Astrocyte of the spinal cord (primary cell): ENCODE measurements around the gene ZNF468.
"Not testable (repeated sequence)": the region's sequence is repeated elsewhere in the genome, so short reads cannot be mapped to it uniquely, and the experiment has no call there.

Experiments
- DNase-seq: peaks from one replicate; pipeline ENCODE4 v3.0.0; 2011; ENCODE audit warnings: low read depth, low spot score
- H3K4me3 ChIP-seq: 2 replicates; pipeline ENCODE4 v1.5.1; 2011; ENCODE audit warnings: low read depth, mild to moderate bottlenecking, low read length, moderate library complexity
- CTCF ChIP-seq: IDR thresholded peaks from 2 replicates; pipeline ENCODE4 v1.5.1; 2012; ENCODE audit warnings: low read depth, mild to moderate bottlenecking, low read length, inconsistent platforms
- in situ Hi-C: cut with HindIII; loops from 2 replicates; pipeline ENCODE4 v1.10.0; 2017; ENCODE audit warnings: low sequenced_read_pairs

Gene ZNF468

GRCh38 chr19:52829866-52830265 lies 27.6 kb downstream of the ZNF468 start:
- DNase-seq, H3K4me3 ChIP-seq, in situ Hi-C loops: not testable (repeated sequence)

GRCh38 chr19:52825765-52826164 lies 31.7 kb downstream of the ZNF468 start:
- DNase-seq, result no peak
- TF ChIP-seq CTCF, result no peak
- H3K4me3 ChIP-seq, result no peak overlapping the region
- in situ Hi-C loops, result no loop called here

GRCh38 chr19:52823676-52824075 lies 33.7 kb downstream of the ZNF468 start:
- in situ Hi-C loops, result no loop called here
- no peak overlapping the region for H3K4me3 ChIP-seq
- no peak for DNase-seq
- TF ChIP-seq CTCF, result no peak

GRCh38 chr19:52821204-52821960 lies 36.0 kb downstream of the ZNF468 start, which contains the start of gene ZNF28:
Gene ZNF28 (minus strand): TSS chr19:52821633. CDS start chr19:52817958, 3,675 bp downstream.
- in situ Hi-C loops, result not testable (repeated sequence)
- H3K4me3 ChIP-seq, result peak within 1 kb of the TSS; percentile 66
- DNase-seq, result peak; percentile 44

GRCh38 chr19:52820472-52821203 lies 36.8 kb downstream of the ZNF468 start:
- peak; percentile 6 for DNase-seq
- in situ Hi-C loops, result not testable (repeated sequence)

GRCh38 chr19:52809801-52810200 lies 47.6 kb downstream of the ZNF468 start:
- in situ Hi-C loops, result no loop called here
- TF ChIP-seq CTCF, result no peak
- no peak for DNase-seq
- no peak overlapping the region for H3K4me3 ChIP-seq

More at GRCh38 chr19:52820472-52821203, 36.8 kb downstream of the ZNF468 start:
- H3K4me3 ChIP-seq, result peak overlapping the region; percentile 66

- in situ Hi-C loops, H3K4me3 ChIP-seq, DNase-seq: not testable (repeated sequence)
Measured at GRCh38 chr19:52799950-52800640, 57.3 kb downstream of the ZNF468 start.

- H3K4me3 ChIP-seq, result no peak overlapping the region
- DNase-seq, result no peak
- no peak for TF ChIP-seq CTCF
- in situ Hi-C loops, result no loop called here
Measured at GRCh38 chr19:52789440-52789839, 68.0 kb downstream of the ZNF468 start.
